Vagina (tissue), 2 donors: ENCODE results near the gene SNX6. TPM values are rescaled to one million over a fixed set of nuclear protein-coding genes. Genes with fewer than 3 reads are reported as not detected.

Experiments
- DNase-seq, 2 donors: peaks; one replicate each; pipeline ENCODE4 v3.0.0-alpha.2; 2017; ENCODE audit errors: extremely low spot score in 2 of 2
- H3K27ac ChIP-seq: fragments of 200-600 bp; sonication (generic); one replicate; pipeline ENCODE4 v1.5.1; 2019
- H3K27me3 ChIP-seq: fragments of 200-600 bp; sonication (generic); one replicate; pipeline ENCODE4 v1.5.1; 2019
- H3K36me3 ChIP-seq, 2 donors: fragments of 200-600 bp; sonication (generic); one replicate each; pipeline ENCODE4 v1.5.1; 2017 to 2019
- H3K4me1 ChIP-seq: fragments of 200-600 bp; sonication (generic); one replicate; pipeline ENCODE4 v1.5.1; 2019
- H3K4me3 ChIP-seq, 2 donors: fragments of 200-600 bp; sonication (generic); 1 replicate in 1 of 2; 2 replicates in 1 of 2; pipeline ENCODE4 v1.5.1; 2016 to 2019
- H3K9me3 ChIP-seq: fragments of 200-600 bp; sonication (generic); one replicate; pipeline ENCODE4 v1.5.1; 2019
- CTCF ChIP-seq, 3 experiments: fragments of 450-650 bp in 2 of 3; fragments of 200-600 bp in 1 of 3; sonication (generic) in 1 of 3; IDR thresholded peaks; one replicate each; pipeline ENCODE4 v1.5.1; 2017 to 2019; ENCODE audit warnings: antibody characterized with exemption in 3 of 3, mild to moderate bottlenecking in 2 of 3, moderate library complexity in 2 of 3
- POLR2A ChIP-seq, 2 donors: fragments of 450-650 bp; IDR thresholded peaks; one replicate each; pipeline ENCODE4 v1.6.1; 2017; ENCODE audit warnings: antibody characterized with exemption in 2 of 2, mild to moderate bottlenecking in 2 of 2, moderate library complexity in 2 of 2
- POLR2AphosphoS5 ChIP-seq, 2 donors: sonication (generic); formaldehyde crosslinking; IDR thresholded peaks; one replicate each; pipeline ENCODE4 v1.9.0; 2017; ENCODE audit warnings: antibody characterized with exemption in 2 of 2, mild to moderate bottlenecking in 2 of 2, low read depth in 1 of 2; ENCODE audit not compliant: insufficient read depth in 1 of 2
- intact Hi-C: fragments of 100-400 bp; cut with DNase I; formaldehyde crosslinking; loops from one replicate; pipeline ENCODE4 v1.15.1; 2023
- total RNA-seq: library from RNA; depleted of rRNA; stranded (reverse); fragments of >200 nt; gene quantifications from one replicate; pipeline ENCODE4 v1.2.3, GENCODE V29; 2016

Gene SNX6
- total RNA-seq, 1 donor from 2014 or later: 46.4 TPM

GRCh38 chr14:34610101-34610500, 19.8 kb downstream of the SNX6 start:
- no peak overlapping the region for H3K27ac ChIP-seq
- TF ChIP-seq CTCF (IDR thresholded peaks at IDR 0.05) (no peak), POLR2AphosphoS5 (IDR thresholded peaks at IDR 0.05; ENCODE audit: insufficient read depth in 1 of 2, low read depth in 1 of 2) (no peak), POLR2A (IDR thresholded peaks at IDR 0.05) (no peak)
- intact Hi-C loops: no loop called here
- H3K9me3 ChIP-seq: no peaks in the 10 kb centered on the region
- H3K4me1 ChIP-seq: no peaks in the 10 kb centered on the region
- peaks cover 0 to 39% of the 10 kb centered on the region in 2 donors for H3K36me3 ChIP-seq
- DNase-seq: no peak
- no peaks in the 10 kb centered on the region for H3K27me3 ChIP-seq
- H3K4me3 ChIP-seq: no peak overlapping the region

- no peak for TF ChIP-seq POLR2A (IDR thresholded peaks at IDR 0.05)
- no peak for TF ChIP-seq CTCF (IDR thresholded peaks at IDR 0.05)
- TF ChIP-seq POLR2AphosphoS5 (IDR thresholded peaks at IDR 0.05; ENCODE audit: insufficient read depth in 1 of 2, low read depth in 1 of 2): no peak
- no peaks in the 10 kb centered on the region for H3K27me3 ChIP-seq
- no peak for DNase-seq
- H3K9me3 ChIP-seq: no peaks in the 10 kb centered on the region
- no peak overlapping the region for H3K27ac ChIP-seq
- peaks cover 0 to 80% of the 10 kb centered on the region in 2 donors for H3K36me3 ChIP-seq
- intact Hi-C loops: no loop called here
- no peak overlapping the region for H3K4me3 ChIP-seq
- no peaks in the 10 kb centered on the region for H3K4me1 ChIP-seq
These were observed 24.5 kb downstream of the SNX6 start for GRCh38 chr14:34605461-34605860.

GRCh38 chr14:34604995-34605394, 25.0 kb downstream of the SNX6 start:
- no peaks in the 10 kb centered on the region for H3K9me3 ChIP-seq
- H3K27ac ChIP-seq: no peak overlapping the region
- H3K27me3 ChIP-seq: no peaks in the 10 kb centered on the region
- DNase-seq: no peak
- no peak for TF ChIP-seq POLR2A (IDR thresholded peaks at IDR 0.05)
- TF ChIP-seq CTCF (IDR thresholded peaks at IDR 0.05): no peak
- no peak for TF ChIP-seq POLR2AphosphoS5 (IDR thresholded peaks at IDR 0.05; ENCODE audit: insufficient read depth in 1 of 2, low read depth in 1 of 2)
- intact Hi-C loops: no loop called here
- no peaks in the 10 kb centered on the region for H3K4me1 ChIP-seq
- H3K36me3 ChIP-seq: peaks cover 0 to 85% of the 10 kb centered on the region in 2 donors
- H3K4me3 ChIP-seq: no peak overlapping the region

- DNase-seq: no peak
- intact Hi-C loops: no loop called here
- TF ChIP-seq CTCF (IDR thresholded peaks at IDR 0.05): no peak
- TF ChIP-seq POLR2AphosphoS5 (IDR thresholded peaks at IDR 0.05; ENCODE audit: insufficient read depth in 1 of 2, low read depth in 1 of 2): no peak
- TF ChIP-seq POLR2A (IDR thresholded peaks at IDR 0.05): no peak
- H3K4me1 ChIP-seq: no peaks in the 10 kb centered on the region
- H3K4me3 ChIP-seq: no peak overlapping the region
- no peak overlapping the region for H3K27ac ChIP-seq
- no peaks in the 10 kb centered on the region for H3K27me3 ChIP-seq
- H3K36me3 ChIP-seq: peaks cover 0 to 93% of the 10 kb centered on the region in 2 donors
- no peaks in the 10 kb centered on the region for H3K9me3 ChIP-seq
These were observed 33.1 kb downstream of the SNX6 start for GRCh38 chr14:34596891-34597290.

- Histone ChIP-seq H3K4me1 (no peaks in the 10 kb centered on the region), H3K4me3 (no peak overlapping the region), H3K9me3 (no peaks in the 10 kb centered on the region), H3K27ac (no peak overlapping the region), H3K27me3 (no peaks in the 10 kb centered on the region), H3K36me3 (peaks cover 0 to 88% of the 10 kb centered on the region in 2 donors)
- DNase-seq: no peak
- intact Hi-C loops: no loop called here
- no peak for TF ChIP-seq POLR2AphosphoS5 (IDR thresholded peaks at IDR 0.05; ENCODE audit: insufficient read depth in 1 of 2, low read depth in 1 of 2)
These were observed 36.1 kb downstream of the SNX6 start for GRCh38 chr14:34593740-34594375.
